Kidney (tissue), 14 donors: ENCODE results near the gene DLAT. TPM values are rescaled to one million over a fixed set of nuclear protein-coding genes. Genes with fewer than 3 reads are reported as not detected.

Experiments used
- DNase-seq, 5 donors: peaks; one replicate each; pipeline ENCODE4 v3.0.0-alpha.2; 2013 to 2020
- FAIRE-seq: peaks from 2 replicates; lab custom pipeline; 2012; peaks lifted over from hg19 to GRCh38; lab: Jason Lieb, UNC
- H3K27ac ChIP-seq, 2 donors: one replicate each; pipeline ENCODE4 v1.7.0; 2013; ENCODE audit warnings: low read depth in 2 of 2, low read length in 2 of 2, inconsistent platforms in 1 of 2
- H3K27me3 ChIP-seq: one replicate; pipeline ENCODE4 v1.7.1; 2013; ENCODE audit warnings: low read length, inconsistent platforms; ENCODE audit not compliant: control insufficient read depth, insufficient read depth
- H3K36me3 ChIP-seq, 3 donors: one replicate each; pipeline versions ENCODE4 v1.7.0 to v1.7.1; 2013; ENCODE audit warnings: low read length in 3 of 3, control low read depth in 1 of 3, inconsistent platforms in 1 of 3; ENCODE audit not compliant: insufficient read depth in 3 of 3, control insufficient read depth in 2 of 3
- H3K4me1 ChIP-seq, 3 donors: one replicate each; pipeline versions ENCODE4 v1.7.0 to v1.7.1; 2013; ENCODE audit warnings: low read length in 3 of 3, inconsistent platforms in 1 of 3, low read depth in 1 of 3; ENCODE audit not compliant: control insufficient read depth in 2 of 3, insufficient read depth in 2 of 3
- H3K4me3 ChIP-seq, 3 donors: one replicate each; pipeline versions ENCODE4 v1.7.0 to v1.8.1; 2013; ENCODE audit warnings: low read length in 3 of 3, control low read depth in 1 of 3, inconsistent platforms in 1 of 3
- H3K9ac ChIP-seq, 3 donors: one replicate each; pipeline versions ENCODE4 v1.7.0 to v1.7.1; 2013; ENCODE audit warnings: low read length in 3 of 3, control low read depth in 1 of 3, inconsistent platforms in 1 of 3
- H3K9me3 ChIP-seq, 3 donors: one replicate each; pipeline versions ENCODE4 v1.7.0 to v1.7.1; 2013; ENCODE audit warnings: low read length in 3 of 3, control low read depth in 1 of 3, inconsistent platforms in 1 of 3; ENCODE audit not compliant: control insufficient read depth in 2 of 3, insufficient read depth in 1 of 3
- intact Hi-C: fragments of 100-400 bp; cut with DNase I; formaldehyde crosslinking; loops from one replicate; pipeline ENCODE4 v1.11.1; 2022
- polyA plus RNA-seq: library from polyadenylated mRNA; stranded (reverse); fragments of 350-450 nt; fragmentation: Illumina TruSeq; extraction: RNeasy Lipid Tissue Mini Kit (QIAGEN cat#74804); gene quantifications from one replicate; pipeline ENCODE4 v1.2.3, GENCODE V29; 2014; ENCODE audit warnings: low read depth, low replicate concordance; ENCODE audit not compliant: insufficient read depth
- total RNA-seq: library from RNA; stranded (reverse); fragmentation: NEBNext Ultra II Directional; extraction: Animal tissue kit (Norgen Biotek cat#: 25700); gene quantifications from one replicate; pipeline ENCODE4 v1.2.1, GENCODE V29; 2021
- TF ChIP-seq, protein P1 (sequence below): IDR thresholded peaks from 3 replicates; pipeline ENCODE4 v1.5.1; 2012; ENCODE audit warnings: mild to moderate bottlenecking, moderate library complexity, borderline replicate concordance; ENCODE audit not compliant: insufficient read depth; ENCODE audit errors: extremely low read depth
- donor health status: control.
- donor health status: control.
- donor health status: control.
- donor health status: control.
- donor health status: control.
- donor health status: DM: yes; HTN: yes; CAD: no.
- donor health status: Normal renal cell carcinoma (clear cell type).

Gene DLAT
- total and polyA plus RNA-seq, 2 donors from 2014 or later = 27.5 to 33.1 TPM

DNA sequence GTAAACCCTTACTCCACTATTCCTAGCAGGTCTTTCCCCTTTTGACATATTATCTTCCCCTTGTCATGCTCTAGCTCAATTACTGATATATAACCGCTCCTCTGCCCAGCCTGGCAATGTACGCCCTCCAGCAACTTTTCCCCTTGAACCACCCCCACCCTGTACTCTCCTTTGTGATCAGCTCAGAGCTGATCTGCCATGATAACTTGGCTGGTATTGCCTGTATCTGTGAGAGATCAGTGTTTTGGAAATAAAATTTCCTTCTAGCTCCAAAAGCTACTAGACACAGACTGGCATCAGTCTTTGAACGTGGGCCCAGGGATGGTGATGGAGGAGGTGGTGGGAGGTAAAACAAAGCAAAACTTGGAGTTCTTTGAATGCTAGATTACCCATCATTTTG, 45.1 kb upstream of the DLAT start:
- Histone ChIP-seq H3K27me3 (no peaks in the 10 kb centered on the region), H3K36me3 (peaks cover 0 to 2% (median under 1%) of the 10 kb centered on the region in 3 donors), H3K4me3 (no peak overlapping the region), H3K27ac (no peak overlapping the region), H3K9ac (no peak overlapping the region), H3K4me1 (peaks cover under 1 to 11% (median 3%) of the 10 kb centered on the region in 3 donors), H3K9me3 (no peaks in the 10 kb centered on the region)
- TF ChIP-seq, protein P1, sequence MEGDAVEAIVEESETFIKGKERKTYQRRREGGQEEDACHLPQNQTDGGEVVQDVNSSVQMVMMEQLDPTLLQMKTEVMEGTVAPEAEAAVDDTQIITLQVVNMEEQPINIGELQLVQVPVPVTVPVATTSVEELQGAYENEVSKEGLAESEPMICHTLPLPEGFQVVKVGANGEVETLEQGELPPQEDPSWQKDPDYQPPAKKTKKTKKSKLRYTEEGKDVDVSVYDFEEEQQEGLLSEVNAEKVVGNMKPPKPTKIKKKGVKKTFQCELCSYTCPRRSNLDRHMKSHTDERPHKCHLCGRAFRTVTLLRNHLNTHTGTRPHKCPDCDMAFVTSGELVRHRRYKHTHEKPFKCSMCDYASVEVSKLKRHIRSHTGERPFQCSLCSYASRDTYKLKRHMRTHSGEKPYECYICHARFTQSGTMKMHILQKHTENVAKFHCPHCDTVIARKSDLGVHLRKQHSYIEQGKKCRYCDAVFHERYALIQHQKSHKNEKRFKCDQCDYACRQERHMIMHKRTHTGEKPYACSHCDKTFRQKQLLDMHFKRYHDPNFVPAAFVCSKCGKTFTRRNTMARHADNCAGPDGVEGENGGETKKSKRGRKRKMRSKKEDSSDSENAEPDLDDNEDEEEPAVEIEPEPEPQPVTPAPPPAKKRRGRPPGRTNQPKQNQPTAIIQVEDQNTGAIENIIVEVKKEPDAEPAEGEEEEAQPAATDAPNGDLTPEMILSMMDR = no peak
- FAIRE-seq (no peak), DNase-seq (no peak)
- intact Hi-C loops = loop anchor here (10.0 kb wide), 1 partner anchor 45 kb away; the partner anchor contains the start of gene DIXDC1

DNA sequence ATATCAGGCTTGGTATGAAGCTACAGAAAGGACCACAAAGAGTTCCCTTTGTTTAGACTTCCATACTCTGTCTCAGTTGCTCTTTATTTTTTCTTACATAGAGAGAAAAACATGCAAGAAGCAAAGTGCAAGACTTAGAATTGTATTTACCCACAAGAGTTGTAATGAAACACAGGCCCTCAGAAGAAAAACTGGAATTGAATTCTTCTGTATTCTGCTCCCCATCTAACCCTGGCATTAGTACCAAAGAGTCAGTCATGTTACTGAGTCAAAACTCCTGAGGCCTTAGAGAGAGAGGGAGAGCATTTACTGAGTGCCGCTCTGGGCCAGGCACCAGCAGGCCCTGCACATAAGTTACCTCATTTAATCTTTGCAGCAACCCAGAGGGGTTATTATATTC, 43.9 kb upstream of the DLAT start:
- Histone ChIP-seq H3K36me3 (peaks cover 0 to 4% (median 2%) of the 10 kb centered on the region in 3 donors), H3K4me3 (no peak overlapping the region), H3K9me3 (no peaks in the 10 kb centered on the region), H3K27me3 (no peaks in the 10 kb centered on the region), H3K4me1 (peaks cover 3 to 12% (median 8%) of the 10 kb centered on the region in 3 donors), H3K9ac (peak overlapping the region in 1 of 3 donors; percentile 72), H3K27ac (peak overlapping the region in 1 of 2 donors; percentile 86)
- intact Hi-C loops = loop anchor here (10.0 kb wide), 1 partner anchor 46 kb away; the partner anchor contains the start of gene DIXDC1
- TF ChIP-seq, protein P1 = no peak
- no peak for FAIRE-seq
- DNase-seq = no peak

GRCh38 chr11:111982019-111982464, 43.2 kb upstream of the DLAT start:
- H3K9ac ChIP-seq = peak overlapping the region in 1 of 3 donors; percentile 72
- FAIRE-seq (no peak), DNase-seq (peak in 4 of 5 donors; percentile 79 to 94 (median 88))
- H3K36me3 ChIP-seq = peaks cover 2 to 5% (median 4%) of the 10 kb centered on the region in 3 donors
- intact Hi-C loops = loop anchor here (10.0 kb wide), 1 partner anchor 47 kb away; the partner anchor contains the start of gene DIXDC1
- TF ChIP-seq, protein P1 = peak; percentile 70
- peak overlapping the region; percentile 26 to 70 (median 68) for H3K4me3 ChIP-seq
- H3K4me1 ChIP-seq = peaks cover 3 to 9% (median 8%) of the 10 kb centered on the region in 3 donors
- H3K27me3 ChIP-seq = no peaks in the 10 kb centered on the region
- no peaks in the 10 kb centered on the region for H3K9me3 ChIP-seq
- peak overlapping the region; percentile 81 to 86 for H3K27ac ChIP-seq
